ENCODE measurements around the gene DIP2B. TPM values are rescaled to one million over a fixed set of nuclear protein-coding genes. Genes with fewer than 3 reads are reported as not detected.

Gene DIP2B
- polyA plus RNA-seq, 1 of the 3 experiments (the other 2 are of a cell fraction): 6.6 TPM

DNA sequence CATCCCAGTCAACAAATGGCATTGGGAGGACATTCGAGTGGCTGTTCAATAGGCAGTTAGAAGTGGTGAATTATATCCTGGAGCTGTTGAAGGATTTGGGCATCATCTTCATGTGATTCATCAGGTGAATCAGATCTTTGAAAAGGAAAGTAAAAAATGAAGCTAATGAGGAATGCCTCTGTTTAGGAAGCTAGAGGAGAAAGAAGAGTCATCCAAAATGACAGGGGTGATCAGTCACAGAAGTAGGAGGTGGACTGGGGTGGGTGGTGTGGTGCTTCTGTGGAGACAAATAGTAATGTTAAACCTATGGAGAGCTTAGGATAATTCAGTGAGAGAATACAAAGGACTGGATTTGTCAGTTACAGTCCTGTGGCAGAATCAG, 32.7 kb downstream of the DIP2B start:
- Histone ChIP-seq H3K79me2 (ENCODE audit: insufficient read depth) (peaks cover 65% of the 10 kb centered on the region), H3K36me3 (replicated peaks in 1 of 2; ENCODE audit: control insufficient read depth in 1 of 2, insufficient read depth in 2 of 2, low read length in 1 of 2) (no peaks in the 10 kb centered on the region), H3K9ac (peak overlapping the region; percentile 12; the same call in 1 of the 2 replicates), H3K4me2 (peak overlapping the region; percentile 34), H3K27me3 (ENCODE audit: insufficient read depth) (no peaks in the 10 kb centered on the region), H3K4me3 (ENCODE audit: low read depth in 2 of 2, low read length in 1 of 2) (no peak overlapping the region), H2AFZ (ENCODE audit: low read depth) (no peak overlapping the region), H3K4me1 (ENCODE audit: control insufficient read depth in 1 of 2, insufficient read depth in 2 of 2, low read depth in 1 of 2, low read length in 1 of 2) (peaks cover 0 to 28% of the 10 kb centered on the region in 2 experiments; a peak in 1 of 4 replicates), H3F3A (replicated peaks; ENCODE audit: insufficient read depth) (peaks cover 38% of the 10 kb centered on the region), H4K20me1 (ENCODE audit: insufficient read depth) (no peaks in the 10 kb centered on the region), H3K9me2 (no peaks in the 10 kb centered on the region), H3K27ac (ENCODE audit: low read depth in 2 of 2, low read length in 1 of 2) (peak overlapping the region in 1 of 2 experiments; percentile 38; a peak in 2 of 4 replicates), H3K9me3 (no peaks in the 10 kb centered on the region)
- CTCF ChIA-PET: interaction anchor here (0.6 kb wide), 1 partner anchor 31 kb away, joined by 3 read pairs; no protein-coding TSS in a partner anchor
- WGBS (ENCODE audit: low lambda C conversion rate): 27% methylated on average over 1 of the region's 1 CpG
- TF ChIP-seq JUND (IDR thresholded peaks at IDR 0.05) (peak; percentile 73), ZBTB33 (IDR thresholded peaks at IDR 0.05; ENCODE audit: borderline replicate concordance, low read depth) (peak; percentile 54; the same call in 1 of the 2 replicates), RXRA (IDR thresholded peaks at IDR 0.05; ENCODE audit: borderline replicate concordance, low read depth) (peak; percentile 19; the same call in 1 of the 2 replicates), TAF1 (IDR thresholded peaks at IDR 0.05; ENCODE audit: borderline replicate concordance, low read depth, low read length) (no peak), POLR2AphosphoS5 (IDR thresholded peaks at IDR 0.05; ENCODE audit: low read depth, low read length) (peak; percentile 35; the same call in 1 of the 2 replicates), TCF12 (IDR thresholded peaks at IDR 0.05) (peak; percentile 66), ELF1 (IDR thresholded peaks at IDR 0.05) (peak; percentile 10; the same call in 1 of the 2 replicates), PBX3 (IDR thresholded peaks at IDR 0.05) (peak; percentile 94), FOSL2 (IDR thresholded peaks at IDR 0.05; ENCODE audit: borderline replicate concordance, low read depth) (peak; percentile 90), SMC3 (IDR thresholded peaks at IDR 0.05; ENCODE audit: low read depth, low read length) (no peak), EP300 (IDR thresholded peaks at IDR 0.05; ENCODE audit: borderline replicate concordance in 1 of 2, low read depth in 1 of 2, low read length in 1 of 2) (0 out of 4 replicates have a peak, but pooled peaks of 1 of the 2 experiments have one; percentile 45)
- TF ChIP-seq, protein P1, sequence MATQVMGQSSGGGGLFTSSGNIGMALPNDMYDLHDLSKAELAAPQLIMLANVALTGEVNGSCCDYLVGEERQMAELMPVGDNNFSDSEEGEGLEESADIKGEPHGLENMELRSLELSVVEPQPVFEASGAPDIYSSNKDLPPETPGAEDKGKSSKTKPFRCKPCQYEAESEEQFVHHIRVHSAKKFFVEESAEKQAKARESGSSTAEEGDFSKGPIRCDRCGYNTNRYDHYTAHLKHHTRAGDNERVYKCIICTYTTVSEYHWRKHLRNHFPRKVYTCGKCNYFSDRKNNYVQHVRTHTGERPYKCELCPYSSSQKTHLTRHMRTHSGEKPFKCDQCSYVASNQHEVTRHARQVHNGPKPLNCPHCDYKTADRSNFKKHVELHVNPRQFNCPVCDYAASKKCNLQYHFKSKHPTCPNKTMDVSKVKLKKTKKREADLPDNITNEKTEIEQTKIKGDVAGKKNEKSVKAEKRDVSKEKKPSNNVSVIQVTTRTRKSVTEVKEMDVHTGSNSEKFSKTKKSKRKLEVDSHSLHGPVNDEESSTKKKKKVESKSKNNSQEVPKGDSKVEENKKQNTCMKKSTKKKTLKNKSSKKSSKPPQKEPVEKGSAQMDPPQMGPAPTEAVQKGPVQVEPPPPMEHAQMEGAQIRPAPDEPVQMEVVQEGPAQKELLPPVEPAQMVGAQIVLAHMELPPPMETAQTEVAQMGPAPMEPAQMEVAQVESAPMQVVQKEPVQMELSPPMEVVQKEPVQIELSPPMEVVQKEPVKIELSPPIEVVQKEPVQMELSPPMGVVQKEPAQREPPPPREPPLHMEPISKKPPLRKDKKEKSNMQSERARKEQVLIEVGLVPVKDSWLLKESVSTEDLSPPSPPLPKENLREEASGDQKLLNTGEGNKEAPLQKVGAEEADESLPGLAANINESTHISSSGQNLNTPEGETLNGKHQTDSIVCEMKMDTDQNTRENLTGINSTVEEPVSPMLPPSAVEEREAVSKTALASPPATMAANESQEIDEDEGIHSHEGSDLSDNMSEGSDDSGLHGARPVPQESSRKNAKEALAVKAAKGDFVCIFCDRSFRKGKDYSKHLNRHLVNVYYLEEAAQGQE (IDR thresholded peaks at IDR 0.05; ENCODE audit: low read depth, low read length): no peak
- TF ChIP-seq, protein P2, sequence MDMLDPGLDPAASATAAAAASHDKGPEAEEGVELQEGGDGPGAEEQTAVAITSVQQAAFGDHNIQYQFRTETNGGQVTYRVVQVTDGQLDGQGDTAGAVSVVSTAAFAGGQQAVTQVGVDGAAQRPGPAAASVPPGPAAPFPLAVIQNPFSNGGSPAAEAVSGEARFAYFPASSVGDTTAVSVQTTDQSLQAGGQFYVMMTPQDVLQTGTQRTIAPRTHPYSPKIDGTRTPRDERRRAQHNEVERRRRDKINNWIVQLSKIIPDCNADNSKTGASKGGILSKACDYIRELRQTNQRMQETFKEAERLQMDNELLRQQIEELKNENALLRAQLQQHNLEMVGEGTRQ (IDR thresholded peaks at IDR 0.05; ENCODE audit: borderline replicate concordance, low read depth, low read length): no peak
- TF ChIP-seq, protein P3, sequence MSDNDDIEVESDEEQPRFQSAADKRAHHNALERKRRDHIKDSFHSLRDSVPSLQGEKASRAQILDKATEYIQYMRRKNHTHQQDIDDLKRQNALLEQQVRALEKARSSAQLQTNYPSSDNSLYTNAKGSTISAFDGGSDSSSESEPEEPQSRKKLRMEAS (IDR thresholded peaks at IDR 0.05; ENCODE audit: low read depth): 0 out of 2 replicates have a peak, but pooled peaks have one; percentile 22
- DNase-seq: no peak
- POLR2A ChIA-PET: no interaction called here
